Stimulated activated naive CD8-positive, alpha-beta T cell treated with anti-CD3 and anti-CD28 coated beads, Interleukin-15, Interleukin-2, amounts not matched to agents 100 U/mL and 50 U/mL, for 24 hours (primary cell): ENCODE results near the gene WDSUB1.

Source experiments
- ATAC-seq: fragments of 150-1000 bp; cut with Tn5 transposase; one replicate; pipeline ENCODE4 v1.10.0; 2021
- DNase-seq: peaks from one replicate; pipeline ENCODE4 v3.0.0; 2021

The WDSUB1 gene

GRCh38 chr2:159265171-159265576 is 21.3 kb downstream of the WDSUB1 start:
- ATAC-seq = no peak

DNA sequence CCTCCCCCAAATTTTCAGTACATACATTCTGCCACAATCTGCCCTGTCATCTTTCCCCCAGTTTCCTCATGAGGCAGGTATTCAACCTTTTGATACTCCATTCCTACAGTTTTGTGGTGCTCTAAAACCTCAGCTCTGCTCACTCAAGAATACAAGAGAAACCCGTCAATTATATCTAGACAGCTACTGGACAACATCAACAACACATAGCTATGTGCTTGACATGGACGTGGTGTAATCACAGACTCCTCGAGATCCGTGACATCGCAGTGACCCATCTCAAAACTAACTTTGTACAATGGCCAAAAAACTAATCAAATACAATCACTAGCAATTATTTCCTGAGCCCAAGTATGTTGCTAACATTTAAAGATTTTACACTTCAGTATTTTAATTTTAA is 23.6 kb downstream of the WDSUB1 start:
- no peak for DNase-seq
- no peak for ATAC-seq

More at GRCh38 chr2:159265171-159265576, 21.3 kb downstream of the WDSUB1 start:
- DNase-seq = no peak

GRCh38 chr2:159262226-159262625 is 24.3 kb downstream of the WDSUB1 start:
- DNase-seq (no peak), ATAC-seq (no peak)

GRCh38 chr2:159256159-159256558 is 30.3 kb downstream of the WDSUB1 start:
- no peak for ATAC-seq
- DNase-seq = no peak

DNA sequence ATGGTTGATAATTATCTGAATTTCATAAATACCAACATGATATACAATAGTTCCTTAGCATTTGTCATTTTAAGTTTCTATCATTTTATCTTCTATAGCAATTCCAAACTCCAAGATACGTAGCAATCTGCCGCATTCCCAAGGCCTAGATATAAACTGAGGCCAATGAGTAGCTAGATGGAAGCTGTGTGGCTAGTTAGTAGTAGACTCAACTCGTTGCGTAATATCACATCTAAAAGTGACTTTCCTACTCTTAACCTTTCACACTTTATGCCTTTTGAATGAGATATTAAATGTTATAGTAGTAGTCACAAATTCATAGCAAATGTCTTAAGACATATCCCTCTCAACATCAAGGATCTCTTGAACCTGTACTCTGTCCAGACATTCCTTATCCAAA is 33.6 kb downstream of the WDSUB1 start:
- no peak for ATAC-seq
- no peak for DNase-seq

DNA sequence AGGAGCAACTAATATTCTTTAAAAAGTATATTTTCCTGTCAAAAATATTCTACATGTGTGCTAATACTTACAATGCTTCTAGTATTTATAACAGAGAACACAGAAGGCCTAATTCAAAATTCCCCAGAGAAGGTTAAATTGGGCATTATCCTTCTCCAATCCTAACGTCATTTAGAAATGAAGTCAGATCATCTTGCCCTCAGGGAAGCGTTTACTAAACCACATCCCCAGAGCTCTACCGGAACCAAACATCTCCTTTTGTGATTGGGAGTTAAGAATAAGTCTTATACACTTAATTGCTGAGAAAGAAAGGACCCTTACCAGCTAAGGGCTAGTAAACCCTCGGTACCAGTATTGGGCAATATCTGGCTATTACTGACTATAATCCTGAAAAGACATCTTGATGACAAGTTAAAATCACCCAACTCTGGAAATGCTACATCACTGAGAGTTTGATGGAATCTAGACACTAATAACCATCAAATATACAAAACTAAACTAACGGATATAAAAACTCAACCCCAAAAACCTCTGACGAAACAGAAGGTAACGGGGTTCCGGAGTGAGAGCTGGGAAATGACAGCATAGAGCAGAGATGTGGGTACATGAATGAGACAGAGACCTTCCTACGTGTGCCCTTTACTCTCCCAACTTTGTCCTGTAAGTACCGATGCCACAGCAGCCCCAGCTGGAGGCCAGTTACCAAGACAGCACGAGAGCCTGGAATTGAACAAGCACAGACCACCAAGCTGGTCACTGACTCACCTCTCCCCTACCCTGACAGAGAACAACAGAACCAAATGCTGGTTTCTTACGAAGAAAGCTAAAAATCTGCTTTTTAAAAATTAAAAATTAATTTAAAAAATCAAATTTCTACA is 35.0 kb downstream of the WDSUB1 start:
- no peak for DNase-seq

DNA sequence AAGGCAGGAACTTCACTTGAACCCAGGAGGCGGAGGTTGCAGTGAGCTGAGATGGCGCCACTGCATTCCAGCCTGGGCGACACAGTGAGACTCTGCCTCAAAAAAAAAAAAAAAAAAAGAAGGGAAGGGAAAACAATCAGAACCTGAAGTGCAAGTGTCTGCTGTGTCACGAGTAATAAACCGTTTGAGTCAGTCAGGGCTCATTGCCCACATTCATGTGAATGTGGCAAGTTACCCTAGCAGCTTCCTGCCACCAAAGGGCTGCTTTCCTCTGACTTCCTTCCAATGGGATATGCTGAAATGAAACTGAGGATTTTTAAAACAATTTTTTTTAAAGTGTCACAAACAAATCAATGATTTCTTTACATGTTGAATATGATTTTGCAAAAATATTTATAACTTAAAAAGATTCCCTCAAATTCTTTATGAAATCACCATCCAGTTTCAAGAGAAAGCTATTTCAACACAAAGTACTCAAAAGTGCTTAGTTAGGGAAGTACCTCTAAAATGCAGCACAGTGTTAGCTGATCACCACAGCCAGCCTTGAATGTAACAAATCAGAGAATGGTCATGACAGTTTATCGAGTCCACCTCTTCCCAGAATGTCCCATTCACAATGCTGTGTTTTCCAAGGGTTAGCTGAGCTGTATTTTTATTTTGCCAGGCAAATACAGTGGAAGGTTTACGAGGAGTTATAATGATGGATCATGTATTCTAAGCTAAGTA is 36.4 kb downstream of the WDSUB1 start:
- DNase-seq (no peak), ATAC-seq (no peak)

More for the DNA sequence above, 35.0 kb downstream of the WDSUB1 start:
- no peak for ATAC-seq

- ATAC-seq (no peak), DNase-seq (no peak)
Observed at GRCh38 chr2:159246325-159246988, 40.0 kb downstream of the WDSUB1 start.

DNA sequence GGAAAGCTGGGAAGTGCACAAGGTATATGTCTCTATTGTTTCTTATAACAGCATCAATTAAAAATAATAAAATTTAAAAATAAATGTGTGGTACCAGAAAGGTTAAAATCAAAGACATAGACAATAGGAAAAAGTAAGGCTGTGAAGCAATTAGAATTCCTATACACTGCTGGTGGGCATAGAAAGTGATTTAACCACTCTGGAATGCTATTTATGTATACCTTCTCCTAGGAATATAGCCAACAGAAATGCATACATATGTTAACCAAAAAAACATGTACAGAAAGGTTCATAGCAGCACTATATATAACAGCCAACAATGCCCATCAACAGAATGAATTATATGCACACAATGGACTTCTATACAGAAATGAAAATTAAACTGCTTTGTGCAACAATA is 43.0 kb downstream of the WDSUB1 start:
- no peak for DNase-seq
- ATAC-seq = no peak

DNA sequence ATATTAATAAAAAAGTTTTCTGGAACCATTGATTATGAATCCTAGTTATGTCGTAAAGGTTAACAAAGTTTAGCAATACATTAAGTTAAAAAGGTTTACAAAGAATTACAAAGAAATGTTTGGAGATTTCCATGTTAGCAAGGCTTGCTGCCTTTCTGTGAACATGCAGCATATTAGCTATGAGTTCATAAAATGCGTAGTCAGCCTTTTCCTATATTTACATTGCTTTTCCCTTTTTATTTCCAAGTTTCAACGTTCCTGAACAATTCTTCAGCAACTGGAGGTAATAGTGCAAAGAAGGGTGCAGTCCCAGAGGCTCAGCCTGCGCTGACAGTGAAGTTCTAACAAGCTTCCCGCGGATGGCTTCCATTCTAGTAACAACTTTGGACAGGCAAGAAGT is 51.6 kb downstream of the WDSUB1 start:
- DNase-seq (no peak), ATAC-seq (no peak)

GRCh38 chr2:159232456-159233170 is 53.9 kb downstream of the WDSUB1 start:
- DNase-seq (no peak), ATAC-seq (no peak)

DNA sequence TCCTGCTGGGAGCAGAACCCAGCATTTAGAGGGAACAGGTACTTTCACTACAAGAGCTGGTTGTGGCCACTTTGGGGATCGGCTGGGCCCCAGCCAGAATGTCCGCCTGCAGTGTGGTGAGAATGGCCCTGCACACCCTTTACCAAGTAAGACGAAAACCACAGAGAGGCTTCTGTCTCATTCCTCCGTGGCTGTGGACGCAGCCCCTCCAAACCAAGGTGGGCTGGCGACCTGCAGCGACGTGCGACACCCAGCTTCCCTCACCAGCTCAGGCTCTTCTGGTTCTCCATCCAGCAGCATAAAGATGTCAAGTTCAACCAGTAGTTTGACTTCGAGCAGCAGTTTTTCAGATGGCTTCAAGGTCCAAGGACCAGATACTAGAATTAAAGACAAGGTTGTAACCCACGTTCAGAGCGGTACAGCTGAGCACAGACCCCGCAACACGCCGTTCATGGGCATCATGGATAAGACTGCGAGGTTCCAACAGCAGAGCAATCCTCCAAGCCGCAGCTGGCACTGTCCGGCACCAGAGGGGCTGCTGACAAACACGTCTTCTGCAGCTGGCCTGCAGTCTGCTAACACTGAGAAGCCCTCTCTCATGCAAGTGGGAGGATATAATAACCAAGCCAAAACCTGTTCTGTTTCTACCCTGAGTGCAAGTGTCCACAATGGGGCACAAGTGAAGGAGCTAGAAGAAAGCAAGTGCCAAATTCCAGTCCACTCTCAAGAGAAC is 56.2 kb downstream of the WDSUB1 start:
- DNase-seq (no peak), ATAC-seq (no peak)

DNA sequence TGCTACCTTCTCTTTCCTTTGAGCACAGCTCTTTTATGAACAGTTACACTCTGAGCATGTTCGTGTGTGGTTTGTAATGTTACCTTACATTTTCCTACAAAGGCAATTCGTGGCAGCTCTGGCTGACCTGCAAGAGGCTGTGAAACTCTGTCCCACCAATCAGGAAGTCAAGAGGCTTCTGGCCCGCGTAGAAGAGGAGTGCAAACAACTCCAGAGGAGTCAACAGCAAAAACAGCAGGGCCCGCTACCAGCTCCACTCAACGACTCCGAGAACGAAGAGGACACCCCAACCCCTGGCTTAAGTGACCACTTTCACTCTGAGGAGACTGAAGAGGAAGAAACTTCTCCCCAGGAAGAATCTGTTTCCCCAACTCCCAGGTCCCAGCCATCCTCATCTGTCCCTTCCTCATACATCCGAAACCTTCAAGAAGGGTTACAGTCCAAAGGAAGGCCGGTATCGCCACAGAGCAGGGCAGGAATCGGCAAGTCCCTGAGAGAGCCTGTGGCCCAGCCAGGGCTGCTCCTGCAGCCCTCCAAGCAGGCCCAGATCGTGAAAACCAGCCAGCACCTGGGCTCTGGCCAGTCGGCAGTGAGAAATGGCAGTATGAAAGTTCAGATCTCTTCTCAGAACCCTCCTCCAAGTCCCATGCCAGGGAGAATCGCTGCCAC is 56.9 kb downstream of the WDSUB1 start:
- DNase-seq = no peak
- ATAC-seq = no peak

DNA sequence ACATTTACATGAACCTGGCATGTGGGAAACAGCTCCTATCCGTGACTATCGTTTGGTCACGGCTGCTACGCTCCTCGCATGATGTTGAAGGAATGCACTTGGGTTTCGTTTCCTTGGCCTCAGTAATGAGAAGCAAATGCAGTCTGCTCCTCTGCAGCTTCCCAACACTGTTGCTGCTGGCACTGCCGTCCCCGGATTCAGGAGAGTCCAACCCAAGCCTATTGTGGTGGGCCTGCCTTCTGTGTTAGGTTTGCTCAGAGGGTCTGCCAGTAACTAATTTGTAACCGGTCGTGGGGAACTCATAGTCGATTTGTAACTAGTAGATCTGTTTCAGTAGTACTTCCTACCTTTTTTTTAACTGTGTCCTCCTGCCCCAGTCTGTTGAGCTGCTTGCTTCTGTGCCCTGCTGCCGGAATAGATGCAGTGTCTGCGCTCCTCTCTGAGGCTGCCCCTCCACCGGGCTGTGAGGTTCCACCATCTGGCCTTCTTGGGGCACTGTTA is 58.4 kb downstream of the WDSUB1 start:
- no peak for DNase-seq
- ATAC-seq = no peak

GRCh38 chr2:159227467-159227866 is 59.0 kb downstream of the WDSUB1 start:
- ATAC-seq (no peak), DNase-seq (no peak)

- ATAC-seq (no peak), DNase-seq (no peak)
Observed at GRCh38 chr2:159226608-159227385, 59.7 kb downstream of the WDSUB1 start.

- ATAC-seq (peak; percentile 83), DNase-seq (peak; percentile 24)
Observed at GRCh38 chr2:159226059-159226461, 60.4 kb downstream of the WDSUB1 start.

DNA sequence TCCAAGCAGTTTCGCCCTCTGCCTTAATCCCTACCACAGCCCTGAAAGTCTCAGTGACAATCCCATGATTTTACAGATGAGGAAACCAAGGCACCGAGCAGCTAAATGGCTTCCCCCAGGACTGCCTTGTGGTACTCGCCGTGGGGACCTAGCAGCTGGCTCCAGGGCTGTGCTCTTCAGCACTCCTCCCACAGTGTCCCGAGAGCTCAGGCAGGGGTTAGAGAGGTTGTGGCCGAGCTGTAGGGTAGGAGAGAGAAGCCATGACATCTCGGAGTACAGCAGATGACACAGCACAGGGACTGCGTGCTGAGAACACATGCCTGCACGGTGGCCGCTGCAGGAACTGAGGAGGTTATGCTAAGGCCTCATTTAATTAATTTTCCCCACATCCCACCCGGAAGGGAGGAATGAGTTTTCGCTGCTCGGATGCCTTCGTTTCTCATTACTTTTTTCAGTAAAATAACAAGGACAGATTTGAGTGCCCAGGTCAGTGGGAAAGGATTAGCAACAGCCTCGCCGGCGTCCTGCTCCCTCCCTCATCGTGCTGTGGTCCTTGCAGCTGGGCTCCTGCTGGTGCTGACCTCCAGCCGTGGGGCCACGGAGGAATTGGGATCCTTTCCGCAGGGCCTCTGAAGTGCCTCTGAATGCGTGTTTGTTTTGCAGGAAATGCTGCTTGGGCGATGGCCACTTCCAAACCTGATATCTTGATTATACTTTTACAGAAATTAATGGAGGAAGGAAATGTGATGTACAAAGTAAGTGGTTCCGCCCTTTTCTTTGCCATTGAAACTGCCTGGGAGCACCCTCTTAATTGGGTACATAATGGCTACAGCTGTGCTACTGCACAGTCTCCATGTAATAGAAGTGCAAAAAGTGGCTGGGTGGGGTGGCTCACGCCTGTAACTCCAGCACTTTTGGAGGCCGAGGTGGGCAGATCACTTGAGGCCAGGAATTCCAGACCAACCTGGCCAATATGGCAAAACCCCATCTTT is 61.2 kb downstream of the WDSUB1 start:
- ATAC-seq = no peak
- no peak for DNase-seq
